ENCODE measurements around the gene FOXL1. TPM values are rescaled to one million over a fixed set of nuclear protein-coding genes. Genes with fewer than 3 reads are reported as not detected.

FOXL1 gene
- total RNA-seq, 4 donors from 2014 or later: 0.23 to 0.40 TPM; not detected in 2

DNA sequence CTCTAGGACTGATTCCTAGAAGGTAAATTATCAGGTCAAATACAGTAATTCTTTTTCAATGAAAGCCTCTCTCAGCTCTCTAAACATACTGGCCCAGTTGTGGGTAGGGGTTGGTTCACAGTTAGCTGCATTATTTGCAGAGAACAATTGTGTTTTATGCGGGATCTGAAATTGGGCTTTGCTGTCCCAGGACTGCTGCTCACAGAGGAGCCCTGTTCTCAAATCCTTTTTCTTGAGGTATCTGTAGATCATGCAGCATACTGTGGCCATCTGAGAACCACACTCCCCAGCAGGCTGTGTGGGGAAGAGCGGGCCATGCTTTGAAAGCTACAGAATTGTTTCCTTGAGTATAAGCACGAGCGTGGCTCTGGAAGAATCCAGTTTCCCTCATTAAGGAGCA lies 40.9 kb upstream of the FOXL1 start:
- no peaks in the 10 kb centered on the region for H3K27me3 ChIP-seq
- H3K9me3 ChIP-seq: no peaks in the 10 kb centered on the region
- peaks cover 79% of the 10 kb centered on the region for H3K36me3 ChIP-seq
- 99% methylated on average over 4 of the region's 4 CpGs for WGBS
- no peaks in the 10 kb centered on the region for H3K4me1 ChIP-seq
- H3K27ac ChIP-seq: no peak overlapping the region
- no peak for DNase-seq (ENCODE audit: low spot score in 2 of 2)
- no peak overlapping the region for H3K4me3 ChIP-seq
- no peak for TF ChIP-seq EP300 (IDR thresholded peaks at IDR 0.05)
- no peak for TF ChIP-seq POLR2A (IDR thresholded peaks at IDR 0.05)
- TF ChIP-seq, protein P1, sequence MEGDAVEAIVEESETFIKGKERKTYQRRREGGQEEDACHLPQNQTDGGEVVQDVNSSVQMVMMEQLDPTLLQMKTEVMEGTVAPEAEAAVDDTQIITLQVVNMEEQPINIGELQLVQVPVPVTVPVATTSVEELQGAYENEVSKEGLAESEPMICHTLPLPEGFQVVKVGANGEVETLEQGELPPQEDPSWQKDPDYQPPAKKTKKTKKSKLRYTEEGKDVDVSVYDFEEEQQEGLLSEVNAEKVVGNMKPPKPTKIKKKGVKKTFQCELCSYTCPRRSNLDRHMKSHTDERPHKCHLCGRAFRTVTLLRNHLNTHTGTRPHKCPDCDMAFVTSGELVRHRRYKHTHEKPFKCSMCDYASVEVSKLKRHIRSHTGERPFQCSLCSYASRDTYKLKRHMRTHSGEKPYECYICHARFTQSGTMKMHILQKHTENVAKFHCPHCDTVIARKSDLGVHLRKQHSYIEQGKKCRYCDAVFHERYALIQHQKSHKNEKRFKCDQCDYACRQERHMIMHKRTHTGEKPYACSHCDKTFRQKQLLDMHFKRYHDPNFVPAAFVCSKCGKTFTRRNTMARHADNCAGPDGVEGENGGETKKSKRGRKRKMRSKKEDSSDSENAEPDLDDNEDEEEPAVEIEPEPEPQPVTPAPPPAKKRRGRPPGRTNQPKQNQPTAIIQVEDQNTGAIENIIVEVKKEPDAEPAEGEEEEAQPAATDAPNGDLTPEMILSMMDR (IDR thresholded peaks at IDR 0.05): no peak
- no peak for TF ChIP-seq POLR2AphosphoS5 (IDR thresholded peaks at IDR 0.05)

DNA sequence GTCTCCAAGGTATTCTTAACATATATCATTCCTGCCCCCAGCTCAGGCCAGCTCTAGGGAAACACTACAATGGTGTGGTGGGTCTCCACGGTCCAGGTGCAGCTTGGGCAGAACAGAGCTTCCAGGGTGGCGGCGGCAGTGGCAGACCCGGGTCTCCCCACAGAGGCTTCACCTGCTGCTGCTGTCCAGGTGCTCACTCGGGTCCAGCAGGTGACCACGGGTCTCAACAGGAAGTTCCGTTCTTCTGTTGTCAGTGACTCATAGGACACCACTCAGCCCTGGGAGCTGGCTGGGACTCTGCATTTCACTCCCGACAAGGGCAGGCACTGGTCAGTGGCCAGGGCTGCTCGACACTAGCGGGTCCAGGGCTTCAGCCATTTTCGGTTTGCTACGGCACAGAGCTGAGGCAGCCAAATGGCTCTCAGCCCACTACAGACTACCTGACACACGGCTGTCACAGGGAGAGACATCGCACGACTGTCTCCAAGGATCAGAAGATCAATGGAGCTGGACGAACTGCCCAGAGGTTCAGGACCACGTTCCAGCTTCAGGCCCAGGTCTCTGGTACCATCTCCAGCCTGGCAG lies 40.1 kb upstream of the FOXL1 start:
- H3K4me1 ChIP-seq: no peaks in the 10 kb centered on the region
- H3K4me3 ChIP-seq: no peak overlapping the region
- H3K9me3 ChIP-seq: no peaks in the 10 kb centered on the region
- WGBS: no CpG with 5 or more reads among the region's 17 CpGs
- H3K27me3 ChIP-seq: no peaks in the 10 kb centered on the region
- TF ChIP-seq POLR2AphosphoS5 (IDR thresholded peaks at IDR 0.05) (no peak), EP300 (IDR thresholded peaks at IDR 0.05) (no peak), POLR2A (IDR thresholded peaks at IDR 0.05) (no peak)
- TF ChIP-seq, protein P1 (IDR thresholded peaks at IDR 0.05): no peak
- peaks cover 81% of the 10 kb centered on the region for H3K36me3 ChIP-seq
- DNase-seq (ENCODE audit: low spot score in 2 of 2): no peak
- H3K27ac ChIP-seq: no peak overlapping the region

DNA sequence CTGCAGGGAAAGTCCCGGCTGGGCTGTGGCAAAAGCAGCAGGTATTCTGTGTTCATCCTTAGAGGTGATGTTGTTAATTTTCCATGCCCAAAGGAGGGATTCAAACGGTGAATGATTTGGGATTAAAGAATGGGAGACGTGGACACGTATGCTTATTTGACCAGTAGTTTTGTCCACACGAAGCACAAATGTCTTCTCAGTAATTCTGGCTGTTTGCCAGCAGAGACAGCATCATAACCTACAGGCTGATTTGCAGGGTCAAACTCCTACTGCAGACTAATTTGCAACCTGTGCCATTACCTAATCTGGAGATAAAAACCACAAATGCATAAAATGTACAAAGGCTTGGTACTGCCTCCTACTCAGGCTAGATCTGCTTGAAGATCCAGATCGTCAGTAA lies 37.5 kb upstream of the FOXL1 start:
- Histone ChIP-seq H3K27ac (no peak overlapping the region), H3K36me3 (peaks cover 87% of the 10 kb centered on the region), H3K4me1 (no peaks in the 10 kb centered on the region), H3K9me3 (no peaks in the 10 kb centered on the region), H3K4me3 (no peak overlapping the region), H3K27me3 (no peaks in the 10 kb centered on the region)
- TF ChIP-seq EP300 (IDR thresholded peaks at IDR 0.05) (no peak), POLR2A (IDR thresholded peaks at IDR 0.05) (no peak), POLR2AphosphoS5 (IDR thresholded peaks at IDR 0.05) (no peak)
- TF ChIP-seq, protein P1 (IDR thresholded peaks at IDR 0.05): no peak
- DNase-seq (ENCODE audit: low spot score in 2 of 2): no peak
- 85% methylated on average over 6 of the region's 6 CpGs for WGBS

DNA sequence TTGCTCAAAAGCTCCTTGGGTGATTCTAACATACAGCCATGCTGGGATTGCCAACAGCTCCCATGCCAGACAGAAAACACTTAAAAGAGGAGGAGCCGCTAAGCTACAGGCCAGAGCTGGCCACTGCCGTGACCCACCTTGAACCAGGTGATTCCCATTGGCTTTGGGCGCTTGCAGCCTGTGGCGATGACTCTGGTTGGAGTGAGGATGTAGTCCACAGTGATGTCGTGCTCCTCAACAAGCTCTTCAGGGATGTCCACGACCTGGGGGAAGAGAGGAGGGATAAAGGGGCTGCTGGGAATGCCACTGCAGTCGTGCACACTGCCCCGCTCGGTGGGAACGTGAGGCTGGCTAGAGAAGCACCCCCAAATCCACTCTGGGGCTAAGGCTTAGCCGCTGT lies 36.8 kb upstream of the FOXL1 start:
- Histone ChIP-seq H3K9me3 (no peaks in the 10 kb centered on the region), H3K36me3 (peaks cover 86% of the 10 kb centered on the region), H3K27ac (no peak overlapping the region), H3K4me1 (no peaks in the 10 kb centered on the region), H3K27me3 (no peaks in the 10 kb centered on the region), H3K4me3 (no peak overlapping the region)
- TF ChIP-seq, protein P1 (IDR thresholded peaks at IDR 0.05): no peak
- TF ChIP-seq EP300 (IDR thresholded peaks at IDR 0.05) (no peak), POLR2A (IDR thresholded peaks at IDR 0.05) (no peak), POLR2AphosphoS5 (IDR thresholded peaks at IDR 0.05) (no peak)
- DNase-seq (ENCODE audit: low spot score in 2 of 2): no peak
- WGBS: 96% methylated on average over 6 of the region's 11 CpGs

DNA sequence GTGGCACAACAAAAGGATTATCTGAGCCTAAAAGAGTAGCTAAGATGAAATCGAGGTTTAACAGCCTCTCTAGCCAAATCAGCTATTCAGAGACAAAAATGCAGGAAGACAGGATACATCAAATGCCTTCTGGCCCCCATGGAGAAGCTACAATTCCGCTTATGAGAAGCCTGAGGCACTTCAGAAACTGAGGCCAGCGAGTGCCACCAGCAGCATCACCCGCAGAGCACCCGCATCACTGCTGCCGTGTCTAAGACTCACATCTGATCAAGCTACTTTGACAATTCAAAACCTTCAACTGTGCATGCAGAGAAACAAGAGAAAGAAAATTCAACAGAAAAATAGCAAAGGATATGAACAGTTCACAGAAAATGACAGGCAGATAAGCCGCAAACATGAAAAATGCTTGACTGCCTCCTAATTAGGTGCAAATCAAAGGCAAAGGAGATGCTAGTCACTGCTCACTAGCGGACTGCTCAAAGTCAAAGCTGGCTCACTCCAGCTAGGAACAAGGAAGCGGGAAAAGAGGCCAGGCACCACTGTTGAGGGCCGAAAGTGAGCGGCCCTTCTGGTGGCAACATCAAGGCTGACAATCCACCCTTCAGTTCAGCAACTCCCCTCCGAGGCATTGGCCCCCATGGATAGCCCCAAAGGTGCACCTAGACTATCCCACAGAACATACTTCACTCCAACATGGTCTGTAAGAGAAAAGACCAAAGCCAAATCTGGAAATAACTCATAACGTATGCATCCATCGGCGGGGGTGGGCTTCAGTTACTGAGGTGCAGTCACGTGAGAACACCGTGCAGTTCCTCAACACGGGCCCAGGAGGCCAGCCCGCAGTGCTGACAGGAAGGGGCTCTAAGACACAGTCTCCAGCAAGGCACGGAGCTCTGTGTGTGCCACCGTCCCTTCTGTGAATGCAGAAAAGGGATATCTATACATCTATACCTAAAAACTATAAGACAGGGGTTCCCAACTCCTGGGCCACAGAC lies 35.3 kb upstream of the FOXL1 start:
- 88% methylated on average over 21 of the region's 21 CpGs for WGBS
- H3K4me3 ChIP-seq: no peak overlapping the region
- H3K4me1 ChIP-seq: no peaks in the 10 kb centered on the region
- peaks cover 79% of the 10 kb centered on the region for H3K36me3 ChIP-seq
- H3K9me3 ChIP-seq: no peaks in the 10 kb centered on the region
- TF ChIP-seq POLR2AphosphoS5 (IDR thresholded peaks at IDR 0.05): no peak
- no peak for TF ChIP-seq POLR2A (IDR thresholded peaks at IDR 0.05)
- no peak for TF ChIP-seq EP300 (IDR thresholded peaks at IDR 0.05)
- TF ChIP-seq, protein P1 (IDR thresholded peaks at IDR 0.05): no peak
- no peak for DNase-seq (ENCODE audit: low spot score in 2 of 2)
- no peaks in the 10 kb centered on the region for H3K27me3 ChIP-seq
- H3K27ac ChIP-seq: no peak overlapping the region

Data from suprapubic skin (tissue), 4 donors.